Retinal pigment epithelial cell (primary cell): ENCODE data around the gene ESX1.

Source experiments
- DNase-seq: peaks from one replicate; pipeline ENCODE4 v3.0.0-alpha.2; 2010; ENCODE audit warnings: low read depth
- H3K4me3 ChIP-seq: 2 replicates; pipeline ENCODE4 v1.5.1; 2011; ENCODE audit warnings: mild to moderate bottlenecking, low read length, control low read depth, moderate library complexity
- TF ChIP-seq, protein P1 (sequence below): conservative IDR thresholded peaks from 2 replicates; pipeline ENCODE4 v1.5.1; 2011; ENCODE audit warnings: low read depth, low read length, control low read depth, inconsistent platforms

The ESX1 gene

DNA sequence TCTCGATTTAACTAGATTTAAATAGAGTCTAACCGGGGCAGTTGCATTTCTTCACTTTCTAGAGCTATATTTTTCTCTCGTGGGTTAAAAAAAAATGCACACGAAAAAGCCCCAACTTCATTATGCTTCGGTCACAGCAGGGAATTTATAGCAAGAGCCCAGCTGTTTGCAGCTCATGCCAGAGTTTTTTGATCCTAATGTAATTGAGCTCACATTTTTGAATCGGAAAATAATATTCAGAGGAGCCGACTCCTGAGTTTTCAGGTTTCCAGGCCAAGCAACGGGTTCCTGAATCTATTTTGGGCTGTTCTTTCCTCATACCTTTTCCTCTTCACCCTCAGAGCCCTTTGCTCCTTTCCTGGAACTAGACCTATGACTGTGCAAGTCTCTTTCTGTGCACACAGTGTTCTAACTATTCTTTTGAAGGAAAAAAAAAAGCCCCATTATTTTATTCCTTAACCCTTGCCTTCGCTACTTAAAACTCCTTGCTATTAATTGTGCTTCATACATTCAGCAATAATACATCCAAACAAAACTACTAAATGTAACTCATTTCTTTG lies 27.5 kb upstream of the ESX1 start:
- no peak for DNase-seq
- TF ChIP-seq, protein P1, sequence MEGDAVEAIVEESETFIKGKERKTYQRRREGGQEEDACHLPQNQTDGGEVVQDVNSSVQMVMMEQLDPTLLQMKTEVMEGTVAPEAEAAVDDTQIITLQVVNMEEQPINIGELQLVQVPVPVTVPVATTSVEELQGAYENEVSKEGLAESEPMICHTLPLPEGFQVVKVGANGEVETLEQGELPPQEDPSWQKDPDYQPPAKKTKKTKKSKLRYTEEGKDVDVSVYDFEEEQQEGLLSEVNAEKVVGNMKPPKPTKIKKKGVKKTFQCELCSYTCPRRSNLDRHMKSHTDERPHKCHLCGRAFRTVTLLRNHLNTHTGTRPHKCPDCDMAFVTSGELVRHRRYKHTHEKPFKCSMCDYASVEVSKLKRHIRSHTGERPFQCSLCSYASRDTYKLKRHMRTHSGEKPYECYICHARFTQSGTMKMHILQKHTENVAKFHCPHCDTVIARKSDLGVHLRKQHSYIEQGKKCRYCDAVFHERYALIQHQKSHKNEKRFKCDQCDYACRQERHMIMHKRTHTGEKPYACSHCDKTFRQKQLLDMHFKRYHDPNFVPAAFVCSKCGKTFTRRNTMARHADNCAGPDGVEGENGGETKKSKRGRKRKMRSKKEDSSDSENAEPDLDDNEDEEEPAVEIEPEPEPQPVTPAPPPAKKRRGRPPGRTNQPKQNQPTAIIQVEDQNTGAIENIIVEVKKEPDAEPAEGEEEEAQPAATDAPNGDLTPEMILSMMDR: no peak
- H3K4me3 ChIP-seq: no peak overlapping the region

DNA sequence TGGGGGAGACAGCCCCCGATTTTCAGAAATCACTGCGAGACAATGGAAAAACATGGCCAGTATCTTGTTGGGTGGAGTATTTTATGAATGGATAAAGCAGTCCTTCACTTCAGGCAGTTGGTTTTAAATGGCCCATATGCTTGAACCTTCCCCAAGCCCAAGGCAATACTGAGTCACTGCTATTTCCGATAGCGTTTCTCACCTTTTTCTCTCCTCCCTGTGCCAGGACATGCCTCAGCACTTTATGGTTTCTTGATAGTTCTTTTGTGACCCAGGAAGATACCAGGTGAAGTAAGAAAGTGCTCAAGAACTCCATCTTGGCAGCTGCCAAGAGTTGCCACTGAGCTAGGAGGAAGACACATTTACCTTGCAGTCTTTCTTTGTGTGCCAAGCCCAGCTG lies 26.8 kb upstream of the ESX1 start:
- TF ChIP-seq, protein P1: no peak
- no peak for DNase-seq
- no peak overlapping the region for H3K4me3 ChIP-seq

DNA sequence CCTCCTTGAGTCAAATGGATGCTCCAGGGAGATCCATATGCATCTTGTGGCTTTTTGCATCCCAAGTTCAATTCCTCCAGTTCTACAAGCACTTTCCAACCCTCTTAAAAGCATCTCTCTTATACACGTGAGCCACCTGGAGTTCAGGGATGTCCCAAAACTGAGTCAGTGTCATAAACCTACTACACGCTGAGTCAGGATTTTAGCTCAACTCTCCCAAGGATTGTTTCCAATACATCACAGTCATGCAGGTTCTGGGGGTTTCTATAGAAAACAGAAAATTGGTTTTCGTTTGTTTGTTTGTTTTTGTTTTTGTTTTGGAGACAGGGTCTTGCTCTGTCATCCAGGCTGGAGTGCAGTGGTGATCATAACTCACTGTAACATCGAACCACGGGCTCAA lies 25.9 kb upstream of the ESX1 start:
- TF ChIP-seq, protein P1: no peak
- DNase-seq: no peak
- H3K4me3 ChIP-seq: no peak overlapping the region

DNA sequence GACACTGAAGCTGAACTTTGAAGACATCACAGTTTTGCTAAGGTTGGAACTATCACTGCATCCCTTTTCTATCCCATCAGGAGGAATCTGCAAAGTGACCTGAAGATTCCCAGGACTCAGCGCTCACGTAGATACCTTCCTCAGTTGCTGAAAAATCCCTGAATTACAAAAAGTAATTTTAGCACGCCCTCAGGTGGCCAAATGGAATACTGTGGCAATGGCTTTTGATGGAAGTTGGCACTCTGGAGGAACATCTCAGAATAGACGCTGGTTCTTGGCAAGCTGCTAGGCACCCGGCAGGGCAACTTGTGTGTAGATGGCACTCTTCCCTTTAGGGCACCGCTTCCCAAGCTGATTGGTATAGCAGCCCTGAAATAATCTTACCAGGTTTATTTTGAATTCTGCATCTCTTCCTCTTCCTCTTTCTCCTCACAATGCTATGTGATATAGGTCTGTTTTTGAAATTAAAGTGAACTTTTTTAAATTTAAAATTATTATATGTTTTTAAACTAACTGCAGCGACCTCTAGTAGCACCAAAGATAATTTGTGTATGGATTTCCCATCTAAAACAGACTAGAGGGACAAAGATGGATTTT lies 16.3 kb upstream of the ESX1 start:
- TF ChIP-seq, protein P1: peak; percentile 65
- DNase-seq: no peak
- no peak overlapping the region for H3K4me3 ChIP-seq

DNA sequence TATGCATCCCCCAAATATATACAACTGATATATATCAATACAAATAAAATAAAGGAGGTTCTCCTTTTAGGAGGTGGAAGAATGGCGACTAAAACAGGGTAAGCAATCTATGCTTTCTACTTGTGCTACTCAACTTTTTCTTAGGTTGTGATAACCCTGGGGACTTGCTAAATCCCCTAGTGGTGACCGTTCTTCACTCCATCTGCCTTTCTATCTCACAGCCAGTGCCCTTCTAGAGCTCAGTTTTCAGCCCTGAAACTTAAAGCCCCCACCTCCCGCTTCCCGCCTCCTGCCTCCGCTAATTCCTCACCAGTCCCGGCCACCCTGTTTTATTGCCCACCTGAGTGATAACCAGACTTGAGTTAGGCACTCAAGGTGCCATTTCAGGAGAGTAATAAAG lies 15.5 kb upstream of the ESX1 start:
- TF ChIP-seq, protein P1: no peak
- no peak overlapping the region for H3K4me3 ChIP-seq
- no peak for DNase-seq

DNA sequence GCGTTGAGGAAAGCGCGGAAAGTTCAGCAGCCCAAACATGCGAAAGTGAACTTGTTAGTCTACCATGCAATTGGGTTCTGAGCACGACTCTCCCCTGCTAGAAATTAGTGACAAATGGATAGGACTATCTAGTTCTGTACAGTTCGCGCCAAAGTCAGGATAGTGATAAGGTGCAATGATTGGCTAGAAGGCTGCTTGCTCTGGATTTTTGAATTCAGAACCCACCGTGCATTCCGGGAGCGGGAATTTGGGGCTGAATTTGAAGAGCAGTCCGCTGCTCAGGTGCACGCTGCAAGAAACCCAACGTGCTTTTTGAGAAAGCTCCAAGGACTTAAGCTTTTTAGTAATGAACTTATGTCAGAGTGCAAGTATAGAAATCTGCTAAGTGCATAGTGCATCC lies 732 bp upstream of the ESX1 start:
- H3K4me3 ChIP-seq: no peak overlapping the region
- no peak for DNase-seq
- TF ChIP-seq, protein P1: no peak
